ACC112 (cell line): ENCODE results near the gene ITPR1.
A peak's percentile ranks its signal among the peaks of the same experiment; 100 is the strongest.

Source experiments
- H2AFZ ChIP-seq: fragments of 200-600 bp; sonication (generic); one replicate; pipeline ENCODE4 v1.6.0; 2017; ENCODE audit warnings: antibody characterized with exemption, low read length; ENCODE audit not compliant: unreplicated experiment
- H3K27ac ChIP-seq: fragments of 200-600 bp; sonication (generic); 2 replicates; pipeline ENCODE4 v1.5.1; 2014; ENCODE audit warnings: low read depth, mild to moderate bottlenecking, antibody characterized with exemption, low read length, moderate library complexity
- H3K27me3 ChIP-seq: fragments of 200-600 bp; sonication (generic); 2 replicates; pipeline ENCODE4 v1.6.1; 2014; ENCODE audit warnings: mild to moderate bottlenecking, antibody characterized with exemption, low read length, moderate library complexity, mixed read lengths; ENCODE audit not compliant: insufficient read depth
- H3K36me3 ChIP-seq: fragments of 200-600 bp; sonication (generic); 2 replicates; pipeline ENCODE4 v1.6.1; 2016; ENCODE audit warnings: mild to moderate bottlenecking, antibody characterized with exemption, low read length, moderate library complexity, mixed read lengths; ENCODE audit not compliant: insufficient read depth
- H3K4me1 ChIP-seq: fragments of 200-600 bp; sonication (generic); one replicate; pipeline ENCODE4 v1.6.1; 2016; ENCODE audit warnings: low read length, mixed read lengths; ENCODE audit not compliant: insufficient read depth, unreplicated experiment, control insufficient read depth
- H3K4me3 ChIP-seq: fragments of 200-600 bp; sonication (generic); 2 replicates; pipeline ENCODE4 v1.5.1; 2014; ENCODE audit warnings: mild to moderate bottlenecking, low read depth, low read length
- H3K79me2 ChIP-seq: fragments of 200-600 bp; sonication (generic); one replicate; pipeline ENCODE4 v1.6.0; 2016; ENCODE audit warnings: low read length; ENCODE audit not compliant: control insufficient read depth, unreplicated experiment, insufficient read depth

The ITPR1 gene

DNA sequence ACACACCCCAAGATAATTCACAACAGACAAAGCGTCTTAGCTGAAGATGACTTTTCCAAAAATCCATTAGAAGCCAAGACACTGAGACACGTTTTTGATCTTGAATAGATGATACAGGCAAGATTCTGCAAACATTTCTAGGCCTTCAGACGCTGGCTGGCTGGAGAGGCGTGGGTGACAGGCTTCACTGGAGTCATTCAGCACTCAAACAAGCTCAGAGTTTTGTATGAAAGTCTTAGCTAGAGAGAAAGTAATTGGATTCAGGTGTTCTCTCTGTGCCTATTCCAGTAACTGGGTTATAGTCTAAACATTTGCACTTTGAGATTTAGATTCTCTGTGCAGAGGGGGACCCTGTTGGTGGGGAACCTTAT, 338.4 kb downstream of the ITPR1 start:
- peak overlapping the region; percentile 61 for H3K27ac ChIP-seq

DNA sequence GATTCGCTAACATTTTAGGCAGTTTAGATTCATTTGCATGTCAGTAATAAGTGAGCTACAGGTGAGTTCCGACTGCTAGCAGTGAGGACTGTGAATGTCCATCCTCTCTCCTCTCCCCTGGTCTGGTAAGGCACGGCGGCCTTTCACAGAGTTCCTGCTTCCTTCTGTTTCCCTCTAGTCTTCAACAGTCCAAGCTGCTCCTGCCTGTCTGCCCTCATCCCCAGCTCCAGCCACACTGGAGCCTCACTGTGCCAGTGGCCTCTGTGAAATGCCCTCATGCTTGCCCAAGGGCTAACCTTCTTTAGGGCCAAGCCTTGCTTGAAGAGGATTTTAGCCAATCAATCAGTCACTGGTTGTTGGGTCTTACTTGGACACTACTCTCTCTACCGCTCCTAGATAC, 340.3 kb downstream of the ITPR1 start:
- Histone ChIP-seq H3K4me1 (peaks cover 17% of the 10 kb centered on the region), H3K27me3 (no peaks in the 10 kb centered on the region)

More for the DNA sequence above, 338.4 kb downstream of the ITPR1 start:
- Histone ChIP-seq H3K27me3 (no peaks in the 10 kb centered on the region), H3K36me3 (no peaks in the 10 kb centered on the region), H2AFZ (peak overlapping the region; percentile 18), H3K4me3 (no peak overlapping the region), H3K4me1 (peaks cover 23% of the 10 kb centered on the region), H3K79me2 (no peaks in the 10 kb centered on the region)

DNA sequence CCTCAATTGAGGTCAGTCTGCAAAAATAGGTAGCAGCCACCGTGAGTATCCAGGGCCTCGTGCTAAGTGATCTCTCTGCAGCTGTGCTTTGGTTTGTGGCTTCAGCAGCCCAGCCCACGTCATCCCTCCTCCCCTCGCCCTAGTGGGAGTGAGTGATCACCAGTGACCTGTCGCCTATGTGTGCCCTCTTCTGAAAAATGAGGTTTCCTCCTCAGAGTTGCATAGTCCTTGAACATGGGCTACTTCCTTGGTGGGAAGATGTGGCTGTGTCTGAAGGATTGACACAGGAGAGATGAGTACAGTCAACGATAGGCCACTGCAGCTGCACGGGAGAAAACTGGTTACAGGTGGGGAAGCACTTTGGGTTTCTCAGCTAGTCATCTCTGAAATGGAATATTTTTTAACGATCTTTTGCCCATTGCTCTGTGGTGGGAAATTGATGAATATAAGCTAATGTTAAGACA, 341.3 kb downstream of the ITPR1 start:
- Histone ChIP-seq H3K27ac (no peak overlapping the region), H3K4me3 (no peak overlapping the region), H3K4me1 (peaks cover 15% of the 10 kb centered on the region), H3K27me3 (no peaks in the 10 kb centered on the region), H3K79me2 (no peaks in the 10 kb centered on the region), H3K36me3 (no peaks in the 10 kb centered on the region), H2AFZ (no peak overlapping the region)

More for the DNA sequence above, 340.3 kb downstream of the ITPR1 start:
- Histone ChIP-seq H3K79me2 (no peaks in the 10 kb centered on the region), H3K36me3 (no peaks in the 10 kb centered on the region), H2AFZ (no peak overlapping the region), H3K27ac (no peak overlapping the region), H3K4me3 (no peak overlapping the region)

DNA sequence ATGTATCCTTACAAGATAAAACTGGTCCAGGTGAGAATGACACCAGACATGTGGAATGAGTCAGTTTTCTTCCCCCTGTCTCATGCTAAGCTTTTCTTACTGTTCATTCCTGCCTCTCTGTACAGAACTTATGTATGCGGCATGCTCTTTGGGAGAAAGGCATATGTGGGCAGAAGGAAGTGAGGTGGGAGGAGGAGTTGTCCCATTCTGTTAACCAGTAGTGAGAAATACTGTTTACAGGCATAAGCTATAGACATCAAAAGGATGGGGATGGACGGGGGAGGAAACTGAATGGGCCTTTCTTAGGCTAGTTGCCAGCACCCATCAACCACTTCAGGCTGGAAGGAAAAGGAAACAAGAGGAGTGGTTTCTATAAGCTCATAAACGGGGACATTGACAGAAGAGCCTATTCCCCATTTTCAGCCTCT, 342.5 kb downstream of the ITPR1 start:
- H3K4me1 ChIP-seq: peaks cover 10% of the 10 kb centered on the region
- H3K27me3 ChIP-seq: no peaks in the 10 kb centered on the region
- no peaks in the 10 kb centered on the region for H3K79me2 ChIP-seq
- H3K27ac ChIP-seq: no peak overlapping the region
- no peak overlapping the region for H3K4me3 ChIP-seq
- no peak overlapping the region for H2AFZ ChIP-seq
- no peaks in the 10 kb centered on the region for H3K36me3 ChIP-seq

DNA sequence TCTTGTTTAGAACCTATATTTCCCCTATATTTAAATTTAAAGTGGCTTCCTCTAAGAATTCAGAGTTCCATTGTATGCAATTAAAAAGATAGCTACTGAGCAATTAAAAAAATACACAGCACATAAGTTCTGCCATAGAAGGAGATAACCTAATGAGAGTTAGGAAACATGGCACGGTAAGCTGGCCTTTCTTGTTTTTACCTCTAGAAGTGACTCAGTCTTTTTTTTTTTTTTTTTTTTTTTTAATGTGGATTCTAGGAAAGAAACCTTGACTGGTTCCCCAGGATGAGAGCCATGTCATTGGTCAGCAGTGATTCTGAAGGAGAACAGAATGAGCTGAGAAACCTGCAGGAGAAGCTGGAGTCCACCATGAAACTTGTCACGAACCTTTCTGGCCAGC, 343.4 kb downstream of the ITPR1 start:
- no peaks in the 10 kb centered on the region for H3K27me3 ChIP-seq
- H3K79me2 ChIP-seq: no peaks in the 10 kb centered on the region
- no peak overlapping the region for H3K4me3 ChIP-seq
- H3K27ac ChIP-seq: no peak overlapping the region
- no peak overlapping the region for H2AFZ ChIP-seq
- no peaks in the 10 kb centered on the region for H3K36me3 ChIP-seq
- peaks cover 3% of the 10 kb centered on the region for H3K4me1 ChIP-seq

DNA sequence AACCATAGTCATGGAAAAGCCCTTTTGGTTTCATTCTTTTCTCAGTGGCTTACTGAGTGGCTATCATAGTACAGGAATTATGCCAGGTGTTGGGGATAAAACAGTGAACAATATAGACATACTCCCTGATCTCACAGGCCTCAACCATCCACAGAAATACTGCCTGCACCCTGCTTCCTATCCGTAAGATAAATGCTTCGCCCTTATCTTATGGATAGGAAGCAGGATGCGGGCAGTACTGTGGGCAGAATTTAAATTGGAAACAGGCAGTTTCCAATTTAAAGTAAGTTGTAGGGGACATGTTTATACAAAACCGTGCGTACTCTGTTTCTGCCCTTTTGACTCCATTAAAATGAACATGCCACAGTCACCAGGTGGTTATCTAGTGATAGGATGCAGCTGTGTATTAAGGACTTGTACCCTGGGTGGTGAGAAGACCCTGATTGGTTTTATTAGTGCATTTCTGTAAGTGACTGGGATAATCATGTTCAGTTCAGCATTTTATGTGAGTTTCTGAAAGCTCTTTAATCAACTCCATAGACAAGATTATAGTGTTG, 344.3 kb downstream of the ITPR1 start:
- no peaks in the 10 kb centered on the region for H3K79me2 ChIP-seq
- H3K4me3 ChIP-seq: no peak overlapping the region
- no peaks in the 10 kb centered on the region for H3K36me3 ChIP-seq
- H2AFZ ChIP-seq: no peak overlapping the region
- H3K4me1 ChIP-seq: no peaks in the 10 kb centered on the region
- H3K27ac ChIP-seq: no peak overlapping the region
- H3K27me3 ChIP-seq: no peaks in the 10 kb centered on the region

DNA sequence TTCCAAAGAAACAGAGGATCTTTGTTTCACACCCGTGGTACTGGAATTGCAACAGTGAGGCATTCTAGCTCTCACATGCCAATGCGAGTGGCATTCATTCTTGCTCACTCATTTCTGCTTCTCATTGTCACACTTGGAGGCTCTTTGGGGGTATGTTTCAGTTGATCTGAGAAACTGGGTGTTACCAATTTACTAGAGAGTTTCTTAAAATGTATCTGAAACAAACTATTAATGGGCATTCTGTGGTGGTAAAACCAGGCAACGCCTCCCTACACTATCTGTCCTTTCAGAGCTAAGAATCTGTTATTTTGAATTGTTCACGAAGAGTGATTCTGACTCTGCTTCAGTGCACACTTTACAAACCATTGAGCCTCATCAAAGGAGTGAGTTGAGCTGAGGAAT, 345.5 kb downstream of the ITPR1 start:
- no peaks in the 10 kb centered on the region for H3K27me3 ChIP-seq
- H3K79me2 ChIP-seq: no peaks in the 10 kb centered on the region
- H2AFZ ChIP-seq: no peak overlapping the region
- no peaks in the 10 kb centered on the region for H3K4me1 ChIP-seq
- H3K27ac ChIP-seq: no peak overlapping the region
- H3K36me3 ChIP-seq: no peaks in the 10 kb centered on the region
- no peak overlapping the region for H3K4me3 ChIP-seq

DNA sequence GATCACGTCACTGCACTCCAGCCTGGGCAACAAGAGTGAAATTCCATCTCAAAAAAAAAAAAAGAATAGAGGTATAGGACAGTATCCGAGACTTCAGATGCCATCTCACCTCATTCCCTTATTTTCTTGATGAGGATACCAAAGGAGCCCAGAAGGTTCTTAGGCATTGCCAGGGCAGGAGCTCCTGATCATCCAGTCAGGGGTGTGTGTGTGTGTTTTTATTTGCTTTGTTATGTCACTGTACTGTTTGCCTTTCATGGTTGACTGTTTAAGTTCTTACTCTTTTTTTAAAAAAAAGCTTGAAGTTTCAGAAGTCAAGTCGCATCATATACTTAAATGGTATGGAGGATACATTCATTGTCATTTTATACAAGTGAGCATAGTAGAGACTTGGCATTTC, 346.1 kb downstream of the ITPR1 start:
- H3K79me2 ChIP-seq: no peaks in the 10 kb centered on the region
- no peak overlapping the region for H3K27ac ChIP-seq
- H3K4me1 ChIP-seq: no peaks in the 10 kb centered on the region
- no peaks in the 10 kb centered on the region for H3K27me3 ChIP-seq
- no peak overlapping the region for H3K4me3 ChIP-seq
- H3K36me3 ChIP-seq: no peaks in the 10 kb centered on the region
- H2AFZ ChIP-seq: no peak overlapping the region

DNA sequence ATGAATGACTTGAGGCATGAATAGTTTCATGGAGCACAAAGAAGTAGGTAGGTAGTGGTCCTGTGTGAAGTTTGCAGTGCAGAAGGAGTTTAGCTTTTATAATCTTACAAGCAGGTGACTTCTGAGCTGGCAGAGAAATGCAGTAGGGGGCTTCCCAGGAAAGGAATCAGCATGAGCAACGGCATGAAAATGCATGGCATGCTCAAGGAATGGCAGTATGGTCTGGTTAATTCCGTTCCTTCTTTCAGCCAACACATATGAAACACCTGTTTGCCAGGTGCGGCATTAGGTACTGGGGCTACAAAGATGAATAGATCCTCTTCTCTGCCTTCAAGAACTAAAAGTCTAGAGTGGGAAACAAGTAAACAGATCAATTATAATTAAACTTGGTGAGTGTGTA, 348.1 kb downstream of the ITPR1 start:
- no peak overlapping the region for H2AFZ ChIP-seq
- no peak overlapping the region for H3K27ac ChIP-seq
- no peaks in the 10 kb centered on the region for H3K27me3 ChIP-seq

DNA sequence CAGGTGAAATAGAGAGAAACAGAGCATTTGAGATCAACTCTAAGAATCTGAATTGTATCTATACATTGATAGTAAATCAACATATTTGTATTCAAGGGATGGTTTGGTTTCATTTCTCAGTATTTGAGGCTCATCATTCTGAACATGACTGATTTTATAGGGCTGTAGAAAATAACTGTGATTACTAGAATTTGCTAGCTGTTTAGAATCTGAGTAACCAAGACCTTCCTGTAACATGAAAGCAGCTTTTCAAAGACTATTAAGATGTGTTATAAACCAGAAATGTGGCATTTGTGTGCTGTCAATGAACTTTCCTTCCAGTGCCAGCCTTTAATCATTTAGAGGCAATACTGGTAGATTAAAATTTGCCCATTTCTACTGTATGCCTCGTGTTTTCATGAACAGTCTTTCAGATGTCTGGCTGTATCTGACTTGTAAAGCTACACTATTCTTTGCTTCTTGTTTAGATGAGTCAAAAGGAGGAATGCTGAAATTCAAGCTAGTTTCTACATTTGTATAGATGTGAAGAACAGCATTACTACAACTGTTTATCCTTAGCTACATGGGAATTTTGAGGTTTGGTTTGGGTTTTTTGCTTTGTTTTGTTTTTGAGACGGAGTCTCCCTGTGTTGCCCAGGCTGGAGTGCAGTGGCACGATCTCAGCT, 348.8 kb downstream of the ITPR1 start:
- no peaks in the 10 kb centered on the region for H3K27me3 ChIP-seq
- H3K4me3 ChIP-seq: no peak overlapping the region
- H3K27ac ChIP-seq: no peak overlapping the region
- no peaks in the 10 kb centered on the region for H3K36me3 ChIP-seq
- no peaks in the 10 kb centered on the region for H3K4me1 ChIP-seq
- no peaks in the 10 kb centered on the region for H3K79me2 ChIP-seq
- no peak overlapping the region for H2AFZ ChIP-seq

More for the DNA sequence above, 348.1 kb downstream of the ITPR1 start:
- H3K4me3 ChIP-seq: no peak overlapping the region
- no peaks in the 10 kb centered on the region for H3K36me3 ChIP-seq
- no peaks in the 10 kb centered on the region for H3K79me2 ChIP-seq
- no peaks in the 10 kb centered on the region for H3K4me1 ChIP-seq

DNA sequence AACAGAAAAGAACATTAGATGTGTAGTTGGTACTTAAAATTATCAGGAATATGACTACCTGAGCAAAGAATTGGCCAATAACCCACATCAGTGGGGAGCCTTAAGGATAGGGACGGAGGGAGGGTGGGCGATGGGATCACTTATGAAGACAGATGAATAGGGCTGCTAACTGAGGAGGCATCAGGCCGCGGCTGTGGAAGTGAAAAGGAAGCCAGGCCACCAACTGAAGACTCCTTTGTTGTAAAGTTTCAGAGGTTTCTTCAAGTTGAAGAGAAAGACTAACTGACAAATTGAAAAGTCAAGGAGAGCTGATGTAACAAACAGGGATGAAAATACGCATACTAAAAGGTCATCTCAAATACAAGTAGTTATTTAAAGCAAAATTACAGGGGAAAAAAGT, 350.5 kb downstream of the ITPR1 start:
- H3K4me3 ChIP-seq: no peak overlapping the region
- no peak overlapping the region for H2AFZ ChIP-seq
- no peaks in the 10 kb centered on the region for H3K79me2 ChIP-seq
- H3K36me3 ChIP-seq: no peaks in the 10 kb centered on the region
- H3K27me3 ChIP-seq: no peaks in the 10 kb centered on the region
- no peak overlapping the region for H3K27ac ChIP-seq
- H3K4me1 ChIP-seq: no peaks in the 10 kb centered on the region
